ENCODE measurements around the gene RNU1-2.
"Not testable (repeated sequence)": the region's sequence is repeated elsewhere in the genome, so short reads cannot be mapped to it uniquely, and the experiment has no call there.

Gene RNU1-2

GRCh38 chr1:16911851-16912721, 16.3 kb downstream of the RNU1-2 start:
- not testable (repeated sequence) for DNase-seq

- not testable (repeated sequence) for DNase-seq
These were observed 17.0 kb downstream of the RNU1-2 start for GRCh38 chr1:16912742-16913141.

GRCh38 chr1:16913181-16913832, 17.5 kb downstream of the RNU1-2 start:
- no peak for DNase-seq

GRCh38 chr1:16913833-16914662, 18.3 kb downstream of the RNU1-2 start:
- DNase-seq: peak; percentile 87 to 95 (median 92)

- DNase-seq: not testable (repeated sequence)
These were observed 19.3 kb downstream of the RNU1-2 start for GRCh38 chr1:16914928-16915626.

DNA sequence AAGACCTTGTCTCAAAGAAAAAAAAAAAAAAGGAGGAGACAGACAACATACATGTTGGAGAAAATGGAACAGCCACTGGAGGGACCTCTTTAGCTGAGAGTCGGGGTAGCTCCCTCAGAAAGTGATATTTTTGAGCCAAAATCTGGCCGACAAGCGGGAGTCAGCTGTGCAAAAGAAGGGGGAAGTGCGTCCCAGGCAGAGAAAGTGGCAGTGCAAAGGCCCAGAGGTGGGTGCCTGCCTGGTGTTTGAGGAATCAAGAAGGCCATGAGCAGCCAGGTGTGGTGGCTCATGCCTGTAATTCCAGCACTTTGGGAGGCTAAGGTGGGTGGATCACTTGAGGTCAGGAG, 19.8 kb downstream of the RNU1-2 start:
- DNase-seq: no peak

GRCh38 chr1:16916036-16916880, 20.5 kb downstream of the RNU1-2 start:
- DNase-seq: not testable (repeated sequence)

DNA sequence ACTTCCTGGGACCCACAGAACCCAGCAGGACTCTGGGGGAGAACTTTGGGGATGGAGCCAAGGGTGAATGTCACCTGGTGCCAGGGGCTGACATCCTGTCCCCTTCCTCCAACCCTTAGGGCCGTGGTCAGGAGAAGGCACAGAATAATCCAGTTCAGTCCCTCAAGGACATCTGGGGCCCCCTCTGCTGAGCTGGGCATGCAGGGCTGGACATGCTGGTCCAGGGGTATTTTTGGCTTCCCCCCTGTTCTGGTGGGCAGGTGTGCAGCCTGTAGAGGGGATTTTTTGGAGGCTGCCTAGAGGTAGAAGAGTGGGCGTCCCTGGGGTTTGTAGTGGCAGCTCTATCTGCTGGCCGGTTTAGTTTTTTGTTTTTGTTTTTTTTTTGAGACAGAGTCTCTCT, 22.6 kb downstream of the RNU1-2 start:
- DNase-seq: no peak

GRCh38 chr1:16918936-16919665, 23.3 kb downstream of the RNU1-2 start:
- DNase-seq: not testable (repeated sequence)

DNA sequence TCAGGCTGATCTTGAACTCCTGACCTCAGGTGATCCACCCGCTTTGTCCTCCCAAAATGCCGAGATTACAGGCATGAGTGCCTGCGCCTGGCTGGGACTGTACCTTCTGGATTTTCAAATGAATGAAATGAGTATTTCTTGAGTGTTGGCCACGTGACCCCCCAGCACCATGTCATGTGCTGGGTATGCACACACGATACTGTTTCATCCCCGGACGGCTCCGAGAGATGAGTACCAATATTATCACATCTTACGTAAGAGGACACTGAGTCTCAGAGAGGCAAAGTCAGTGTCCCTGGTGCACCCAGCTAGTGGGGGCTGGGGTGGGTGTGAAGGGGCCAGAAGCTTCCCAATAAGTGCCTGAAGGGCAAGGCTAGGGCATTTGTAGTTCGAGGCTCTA, 25.2 kb downstream of the RNU1-2 start:
- DNase-seq: no peak

DNA sequence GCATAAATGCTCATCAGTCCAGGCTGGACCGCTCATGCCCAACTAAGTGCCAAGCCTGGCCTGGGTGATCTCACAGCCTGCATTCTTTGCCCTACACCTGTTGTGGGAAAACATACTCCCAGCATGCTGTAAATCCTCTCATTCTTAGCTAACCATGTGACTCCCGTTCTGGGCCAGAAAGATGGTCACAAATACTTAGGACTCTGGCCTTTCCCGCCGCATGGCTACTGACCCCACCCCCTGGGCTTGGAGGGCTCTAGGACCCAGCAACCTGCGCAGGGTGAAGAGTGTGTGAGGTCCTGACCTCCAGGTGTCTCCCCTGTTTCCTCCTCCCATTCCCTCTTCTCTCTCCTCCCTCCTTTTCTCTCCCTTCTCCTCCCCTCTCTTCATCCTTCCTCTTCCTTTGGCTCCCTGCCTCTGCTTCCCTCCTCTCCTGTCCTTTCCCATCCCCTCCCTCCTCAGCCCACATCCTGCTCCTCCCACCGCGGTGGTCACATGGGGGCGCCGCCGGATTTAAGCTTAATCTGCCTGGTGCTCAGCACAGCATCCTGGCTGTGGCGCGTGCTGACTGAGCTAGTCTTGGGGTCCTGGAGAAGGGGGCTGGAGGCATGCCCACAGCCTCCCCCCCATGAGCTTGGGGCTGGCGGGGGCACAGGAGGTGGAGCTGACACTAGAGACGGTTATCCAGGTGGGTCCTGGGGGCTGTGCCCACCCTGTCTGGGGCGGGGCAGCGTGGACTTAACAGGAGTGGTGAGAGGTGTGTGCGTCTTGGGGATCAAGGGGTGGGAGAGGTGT, 25.8 kb downstream of the RNU1-2 start, which contains the start of gene CROCC:
TSS of gene CROCC (plus strand) at position 541 of the 795 bp plus-strand sequence. CDS start at position 629, 88 bp downstream.
- peak in 2 of 5 experiments; percentile 36 to 42 for DNase-seq

DNA sequence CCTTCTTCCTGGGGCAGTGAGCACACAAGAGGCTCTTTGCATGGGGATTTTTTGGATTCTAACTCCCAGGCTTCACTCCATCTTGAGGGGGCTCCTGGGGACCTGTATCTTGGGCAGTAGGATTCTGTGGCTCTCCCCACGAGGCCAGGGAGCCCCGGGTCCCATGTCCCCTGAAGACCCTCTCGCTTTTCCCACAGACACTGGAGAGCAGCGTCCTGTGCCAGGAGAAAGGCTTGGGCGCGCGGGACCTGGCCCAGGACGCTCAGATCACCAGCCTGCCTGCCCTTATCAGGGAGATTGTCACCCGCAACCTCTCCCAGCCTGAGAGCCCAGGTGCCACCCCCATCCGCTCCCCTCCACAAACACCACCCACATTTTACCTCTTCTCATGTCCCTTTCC, 26.7 kb downstream of the RNU1-2 start:
- DNase-seq: no peak

- no peak for DNase-seq
These were observed 27.2 kb downstream of the RNU1-2 start for GRCh38 chr1:16922885-16923431.

- DNase-seq: no peak
These were observed 28.6 kb downstream of the RNU1-2 start for GRCh38 chr1:16924216-16924918.

GRCh38 chr1:16924919-16925477, 29.2 kb downstream of the RNU1-2 start:
- DNase-seq: no peak

DNA sequence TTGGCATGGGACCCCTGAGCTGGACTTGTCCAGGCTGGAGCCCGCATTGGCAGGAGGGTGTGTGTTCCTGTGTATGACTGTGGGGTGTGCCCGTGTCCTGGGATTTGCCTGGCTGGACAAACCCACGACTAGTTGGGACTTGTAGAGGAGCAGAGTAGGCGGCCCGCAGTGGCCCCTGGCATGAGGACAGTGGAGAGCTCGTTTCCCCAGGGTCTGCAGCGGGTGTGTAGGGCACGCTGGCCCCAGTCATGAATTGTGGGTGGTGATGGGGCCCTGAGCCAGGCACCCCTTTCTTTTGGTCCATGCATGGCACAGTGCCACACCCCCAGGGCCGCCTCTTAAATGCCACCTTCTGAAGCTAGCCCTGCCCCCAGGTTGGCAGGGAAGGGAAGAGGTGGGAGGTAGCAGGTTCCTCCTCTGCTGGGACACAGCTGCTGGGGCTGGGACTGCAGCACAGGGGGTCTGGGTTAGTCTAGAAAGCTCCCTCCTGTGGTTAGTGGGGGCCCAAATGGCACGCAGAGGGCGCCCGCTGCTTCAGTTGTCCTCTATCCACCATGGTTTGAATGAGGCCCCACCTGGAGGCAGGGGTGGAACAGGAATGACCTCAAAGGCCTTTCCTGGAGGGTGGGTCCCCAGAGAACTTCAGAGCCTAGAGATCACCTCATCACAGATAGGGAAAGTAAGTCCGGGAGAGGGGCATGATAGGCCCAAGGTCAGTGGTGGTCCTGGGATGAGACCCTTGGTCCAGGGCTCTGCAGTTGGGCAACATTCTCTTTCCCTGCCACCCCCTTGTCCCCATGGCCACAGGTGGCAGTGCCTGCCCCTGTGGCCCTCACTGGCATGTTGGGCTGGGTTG, 30.1 kb downstream of the RNU1-2 start:
- no peak for DNase-seq

DNA sequence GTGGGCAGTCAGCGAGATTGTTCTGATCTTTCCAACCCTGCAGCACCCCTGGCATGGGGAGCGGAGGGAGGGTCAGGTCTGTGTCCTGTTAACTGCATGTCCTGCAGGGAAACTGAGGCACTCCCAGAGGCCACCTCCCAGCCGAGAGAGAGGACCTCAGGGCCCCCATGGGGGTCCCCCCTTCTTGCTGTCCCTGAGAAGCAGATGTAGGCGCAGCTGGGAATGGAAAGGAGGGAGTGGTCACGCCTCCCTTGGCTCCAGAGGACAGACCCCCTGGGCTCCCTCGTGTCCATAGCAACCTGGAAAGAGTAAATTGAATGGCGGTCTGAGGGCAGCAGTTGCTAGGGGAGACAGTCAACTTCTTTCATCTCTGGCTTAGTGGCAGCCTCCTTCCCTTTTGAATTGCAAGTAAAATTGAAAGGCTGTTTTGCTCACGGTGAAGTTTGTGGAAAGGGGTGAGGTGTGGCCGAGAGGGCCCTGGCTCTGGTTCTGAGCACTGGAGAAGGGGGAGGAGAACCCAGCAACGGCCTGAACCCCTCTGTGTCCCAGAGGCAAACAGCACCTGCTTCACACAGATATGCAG, 30.8 kb downstream of the RNU1-2 start:
- DNase-seq: no peak
